A549 (cell line): ENCODE data around the gene KIF1B. TPM values are rescaled to one million over a fixed set of nuclear protein-coding genes. Genes with fewer than 3 reads are reported as not detected.
A peak's percentile ranks its signal among the peaks of the same experiment; 100 is the strongest.

Experiments
- ATAC-seq, 2 experiments: fragments of 200-7000 bp in 1 of 2; fragments of >200 bp in 1 of 2; cut with Nextera tagmentation in 1 of 2; cut with Tn5 transposase in 1 of 2; 3 replicates each; pipeline versions ENCODE4 v1.8.0 to v1.9.1; 2018 to 2020; ENCODE audit warnings: mild to moderate bottlenecking in 1 of 2, moderate library complexity in 1 of 2
- CTCF ChIA-PET: fragments of 300-600 bp; sonication (Branson Sonifier 250); formaldehyde crosslinking; extraction: SDS; loops from one replicate; lab custom pipeline; 2021; ENCODE audit warnings: antibody characterized with exemption, inconsistent platforms; lab: Yijun Ruan, JAX
- POLR2A ChIA-PET: fragments of 350-600 bp; formaldehyde crosslinking; extraction: SDS; loops from one replicate; lab custom pipeline; 2021; ENCODE audit warnings: antibody characterized with exemption, inconsistent platforms; lab: Yijun Ruan, JAX
- DNase-seq, 2 experiments: peaks; one replicate each; pipeline versions ENCODE4 v3.0.0 to v3.0.0-alpha.2; 2011 to 2016; ENCODE audit warnings: low read depth in 1 of 2, low spot score in 1 of 2
- FAIRE-seq: peaks from 2 replicates; lab custom pipeline; 2011; peaks lifted over from hg19 to GRCh38; lab: Jason Lieb, UNC
- H3K27ac ChIP-seq, 2 experiments: fragments of >200 bp; sonication (Bioruptor Twin); formaldehyde crosslinking; 3 replicates each; pipeline ENCODE4 v1.5.1; 2016 to 2017
- H3K4me1 ChIP-seq: fragments of >200 bp; sonication (Bioruptor Twin); formaldehyde crosslinking; 3 replicates; pipeline ENCODE4 v1.6.1; 2016
- H3K4me2 ChIP-seq: fragments of >200 bp; sonication (Bioruptor Twin); formaldehyde crosslinking; 3 replicates; pipeline ENCODE4 v1.6.1; 2016
- H3K4me3 ChIP-seq: fragments of >200 bp; sonication (Bioruptor Twin); formaldehyde crosslinking; 3 replicates; pipeline ENCODE4 v1.5.1; 2016
- H3K9me3 ChIP-seq: fragments of >200 bp; sonication (Bioruptor Twin); formaldehyde crosslinking; 3 replicates; pipeline ENCODE4 v1.6.1; 2016
- CHD4 ChIP-seq: fragments of 200-600 bp; sonication (generic); IDR thresholded peaks from 2 replicates; pipeline ENCODE4 v1.6.1; 2016; ENCODE audit warnings: antibody characterized with exemption, mild to moderate bottlenecking, borderline replicate concordance
- E2F6 ChIP-seq: IDR thresholded peaks from 2 replicates; pipeline ENCODE4 v1.6.1; 2012; ENCODE audit warnings: low read depth, borderline replicate concordance
- ELK1 ChIP-seq: fragments of 150-350 bp; IDR thresholded peaks from 2 replicates; pipeline ENCODE4 v1.6.1; 2014; ENCODE audit warnings: low read depth, mild to moderate bottlenecking, low read length
- EP300 ChIP-seq, 2 experiments: fragments of >200 bp; sonication (Bioruptor Twin); formaldehyde crosslinking; IDR thresholded peaks; 2 replicates in 1 of 2; 3 replicates in 1 of 2; pipeline ENCODE4 v1.6.1; 2016 to 2017
- GATA3 ChIP-seq: IDR thresholded peaks from 2 replicates; pipeline ENCODE4 v1.6.1; 2012; ENCODE audit warnings: borderline replicate concordance
- HEYL ChIP-seq: fragments of 250-450 bp; sonication (Bioruptor Pico); IDR thresholded peaks from 2 replicates; pipeline ENCODE4 v1.8.0; 2021; ENCODE audit warnings: mild to moderate bottlenecking, moderate library complexity
- HMGXB4 ChIP-seq: fragments of 250-450 bp; sonication (Bioruptor Pico); IDR thresholded peaks from 2 replicates; pipeline ENCODE4 v1.5.0; 2021; ENCODE audit warnings: mild to moderate bottlenecking, moderate library complexity, borderline replicate concordance
- HOXA7 ChIP-seq: fragments of 250-450 bp; sonication (Bioruptor Pico); IDR thresholded peaks from 2 replicates; pipeline ENCODE4 v1.5.0; 2020; ENCODE audit warnings: mild to moderate bottlenecking, moderate library complexity
- JUN ChIP-seq, 2 experiments: fragments of >200 bp; sonication (Bioruptor Twin); formaldehyde crosslinking; IDR thresholded peaks; 2 replicates in 1 of 2; 3 replicates in 1 of 2; pipeline ENCODE4 v1.6.1; 2016 to 2017
- KDM1A ChIP-seq: fragments of 200-600 bp; sonication (generic); IDR thresholded peaks from 2 replicates; pipeline ENCODE4 v1.6.1; 2016; ENCODE audit warnings: low read depth, mild to moderate bottlenecking
- KDM5A ChIP-seq: fragments of 200-600 bp; sonication (generic); IDR thresholded peaks from 2 replicates; pipeline ENCODE4 v1.6.1; 2016; ENCODE audit warnings: antibody characterized with exemption, mild to moderate bottlenecking
- MAFK ChIP-seq: fragments of 450-650 bp; IDR thresholded peaks from 2 replicates; pipeline ENCODE4 v1.6.1; 2014; ENCODE audit not compliant: partially characterized antibody
- MAZ ChIP-seq: fragments of 150-350 bp; IDR thresholded peaks from 2 replicates; pipeline ENCODE4 v1.6.1; 2014; ENCODE audit warnings: antibody characterized with exemption, low read depth, low read length, borderline replicate concordance
- MYC ChIP-seq: IDR thresholded peaks from 2 replicates; pipeline ENCODE4 v1.6.1; 2012; ENCODE audit warnings: mild to moderate bottlenecking, inconsistent platforms, low read length, improper control_type of control experiment, borderline replicate concordance
- NFE2L2 ChIP-seq: fragments of 150-350 bp; conservative IDR thresholded peaks from 2 replicates; pipeline ENCODE4 v1.6.1; 2014; ENCODE audit warnings: low read length
- NPAS2 ChIP-seq: fragments of 250-450 bp; sonication (Bioruptor Pico); IDR thresholded peaks from 2 replicates; pipeline ENCODE4 v1.8.0; 2022; ENCODE audit warnings: mild to moderate bottlenecking, moderate library complexity, borderline replicate concordance
- PBX3 ChIP-seq: IDR thresholded peaks from 2 replicates; pipeline ENCODE4 v1.6.1; 2012
- PHF8 ChIP-seq: fragments of 200-600 bp; sonication (generic); IDR thresholded peaks from 2 replicates; pipeline ENCODE4 v1.6.1; 2016; ENCODE audit warnings: low read depth, mild to moderate bottlenecking, antibody characterized with exemption, moderate library complexity, borderline replicate concordance
- RAD21 ChIP-seq, 2 experiments: fragments of >200 bp in 1 of 2; sonication (Bioruptor Twin) in 1 of 2; formaldehyde crosslinking in 1 of 2; IDR thresholded peaks in 1 of 2; conservative IDR thresholded peaks in 1 of 2; 2 replicates in 1 of 2; 3 replicates in 1 of 2; pipeline ENCODE4 v1.6.1; 2012 to 2018; ENCODE audit warnings: inconsistent platforms in 1 of 2
- REST ChIP-seq: fragments of 200-600 bp; sonication (generic); IDR thresholded peaks from 2 replicates; pipeline ENCODE4 v1.6.1; 2016; ENCODE audit warnings: antibody characterized with exemption, mild to moderate bottlenecking, moderate library complexity
- RFX5 ChIP-seq: fragments of 450-650 bp; IDR thresholded peaks from 2 replicates; pipeline ENCODE4 v1.7.1; 2014; ENCODE audit warnings: antibody characterized with exemption, mild to moderate bottlenecking, moderate library complexity
- SMC3 ChIP-seq: fragments of >200 bp; sonication (Bioruptor Twin); formaldehyde crosslinking; IDR thresholded peaks from 3 replicates; pipeline ENCODE4 v1.6.1; 2018; ENCODE audit warnings: inconsistent platforms
- SREBF2 ChIP-seq: fragments of 450-650 bp; IDR thresholded peaks from 2 replicates; pipeline ENCODE4 v1.6.1; 2014; ENCODE audit warnings: mild to moderate bottlenecking, moderate library complexity
- TFCP2L1 ChIP-seq: fragments of 250-450 bp; sonication (Bioruptor Pico); IDR thresholded peaks from 2 replicates; pipeline ENCODE4 v1.5.0; 2021; ENCODE audit warnings: mild to moderate bottlenecking
- ZC3H11A ChIP-seq: fragments of 450-650 bp; IDR thresholded peaks from 2 replicates; pipeline ENCODE4 v1.6.1; 2014; ENCODE audit warnings: antibody characterized with exemption, mild to moderate bottlenecking
- ZNF302 ChIP-seq: fragments of 250-450 bp; sonication (Bioruptor Pico); IDR thresholded peaks from 2 replicates; pipeline ENCODE4 v1.9.0; 2021; ENCODE audit warnings: inconsistent platforms, mild to moderate bottlenecking, moderate library complexity
- ZSCAN20 ChIP-seq: fragments of 250-450 bp; sonication (Bioruptor Pico); IDR thresholded peaks from 2 replicates; pipeline ENCODE4 v1.8.0; 2022; ENCODE audit warnings: mild to moderate bottlenecking, moderate library complexity
- WGBS: methylation state at CpG from one replicate; pipeline ENCODE4 v1.1.6; 2017; ENCODE audit errors: missing lambda C conversion rate; 5-methylcytosine and 5-hydroxymethylcytosine counted together
- polyA plus RNA-seq, 4 experiments: library from polyadenylated mRNA; depleted of rRNA in 3 of 4; stranded (reverse); fragments of >200 nt; fragmentation: RNase III in 1 of 4; extraction: RNeasy Plus Mini Kit Qiagen cat#74134 plus additional on column Dnase treatment in 1 of 4; gene quantifications; 2 replicates in 3 of 4; 3 replicates in 1 of 4; pipeline ENCODE4 v1.2.3, GENCODE V29; 2011 to 2017

KIF1B gene
- polyA plus RNA-seq, 2 of the 4 experiments (the other 2 are of a cell fraction), result 9.8 to 18.3 TPM

- 65% methylated on average over 2 of the region's 2 CpGs for WGBS
Observed at GRCh38 chr1:10353693-10354092, 143.3 kb downstream of the KIF1B start.

GRCh38 chr1:10360045-10360444 lies 149.7 kb downstream of the KIF1B start:
- Histone ChIP-seq H3K4me1 (no peaks in the 10 kb centered on the region), H3K4me2 (no peak overlapping the region), H3K4me3 (no peak overlapping the region), H3K9me3 (no peaks in the 10 kb centered on the region), H3K27ac (no peak overlapping the region)
- TF ChIP-seq PBX3, result no peak
- TF ChIP-seq NPAS2 (CRISPR knock-in tag), result no peak
- no peak for TF ChIP-seq KDM1A
- TF ChIP-seq HOXA7 (CRISPR knock-in tag), result no peak
- TF ChIP-seq CHD4, result no peak
- no peak for TF ChIP-seq ZC3H11A
- TF ChIP-seq SREBF2, result no peak
- no peak for TF ChIP-seq NFE2L2
- TF ChIP-seq SMC3, result no peak
- no peak for TF ChIP-seq TFCP2L1 (CRISPR knock-in tag)
- no peak for TF ChIP-seq HEYL (CRISPR knock-in tag)
- no peak for TF ChIP-seq PHF8
- no peak for TF ChIP-seq RAD21 (conservative IDR thresholded peaks at IDR 0.05 in 1 of 2, IDR thresholded peaks at IDR 0.05 in 1 of 2)
- TF ChIP-seq EP300 (IDR thresholded peaks at IDR 0.05), result no peak
- TF ChIP-seq MYC, result no peak
- no peak for TF ChIP-seq JUN (IDR thresholded peaks at IDR 0.05)
- no peak for TF ChIP-seq E2F6
- no peak for TF ChIP-seq KDM5A
- no peak for TF ChIP-seq MAZ
- no peak for TF ChIP-seq GATA3
- ATAC-seq (no peak), FAIRE-seq (no peak), DNase-seq (no peak)
- POLR2A ChIA-PET, result interaction anchor here (0.7 kb wide), 1 partner anchor 124 kb away, joined by 8 read pairs; no protein-coding TSS in a partner anchor
- 100% methylated on average over 1 of the region's 1 CpG for WGBS
- CTCF ChIA-PET, result interaction anchor here (1.0 to 1.8 kb wide), 4 partner anchors 9 to 71 kb away, joined by 3 to 5 read pairs (median 4); partner anchors contain the start of gene CENPS

More at GRCh38 chr1:10353693-10354092, 143.3 kb downstream of the KIF1B start:
- no peak for TF ChIP-seq SMC3
- TF ChIP-seq MAFK, result peak; percentile 33
- H3K4me2 ChIP-seq, result no peak overlapping the region
- H3K4me1 ChIP-seq, result no peaks in the 10 kb centered on the region
- H3K4me3 ChIP-seq, result no peak overlapping the region
- DNase-seq (no peak), ATAC-seq (no peak), FAIRE-seq (no peak)
- no peak overlapping the region for H3K27ac ChIP-seq
- POLR2A ChIA-PET, result no interaction called here
- H3K9me3 ChIP-seq, result no peaks in the 10 kb centered on the region
- CTCF ChIA-PET, result interaction anchor here (0.7 kb wide), 1 partner anchor 480 kb away, joined by 3 read pairs; no protein-coding TSS in a partner anchor

GRCh38 chr1:10361515-10361914 lies 151.1 kb downstream of the KIF1B start:
- Histone ChIP-seq H3K4me2 (no peak overlapping the region), H3K27ac (no peak overlapping the region), H3K4me1 (no peaks in the 10 kb centered on the region), H3K4me3 (no peak overlapping the region), H3K9me3 (no peaks in the 10 kb centered on the region)
- ATAC-seq (no peak), FAIRE-seq (no peak), DNase-seq (no peak)
- ChIA-PET CTCF (interaction anchor here (1.0 kb wide), 1 partner anchor 199 kb away, joined by 3 read pairs; no protein-coding TSS in a partner anchor), POLR2A (no interaction called here)
- WGBS, result 96% methylated on average over 10 of the region's 10 CpGs
- TF ChIP-seq HMGXB4, result no peak
- TF ChIP-seq RFX5, result no peak
- no peak for TF ChIP-seq ZSCAN20 (CRISPR knock-in tag)
- no peak for TF ChIP-seq MAFK
- TF ChIP-seq REST, result no peak
- TF ChIP-seq ELK1, result no peak
- TF ChIP-seq RAD21 (conservative IDR thresholded peaks at IDR 0.05 in 1 of 2, IDR thresholded peaks at IDR 0.05 in 1 of 2), result no peak
- TF ChIP-seq ZNF302 (CRISPR knock-in tag), result no peak
